Prostate gland (tissue), 2 donors: ENCODE measurements around the gene ZNF358.

ENCODE experiments used
- POLR2A ChIP-seq: fragments of 450-650 bp; IDR thresholded peaks from one replicate; pipeline ENCODE4 v1.6.1; 2016; ENCODE audit warnings: antibody characterized with exemption, mild to moderate bottlenecking
- POLR2AphosphoS5 ChIP-seq: sonication (generic); formaldehyde crosslinking; IDR thresholded peaks from one replicate; pipeline ENCODE4 v1.6.1; 2017; ENCODE audit warnings: antibody characterized with exemption
- TF ChIP-seq, protein P1 (sequence below), 4 experiments: fragments of 200-600 bp in 2 of 4; fragments of 450-650 bp in 2 of 4; sonication (generic) in 2 of 4; IDR thresholded peaks; 1 replicate in 3 of 4; 2 replicates in 1 of 4; pipeline ENCODE4 v1.5.1; 2016 to 2019; ENCODE audit warnings: antibody characterized with exemption in 4 of 4, mild to moderate bottlenecking in 2 of 4, moderate library complexity in 2 of 4

GRCh38 chr19:7515110-7515644 lies 726 bp upstream of the ZNF358 start:
- TF ChIP-seq POLR2AphosphoS5 (peak; percentile 50), POLR2A (no peak)
- TF ChIP-seq, protein P1, sequence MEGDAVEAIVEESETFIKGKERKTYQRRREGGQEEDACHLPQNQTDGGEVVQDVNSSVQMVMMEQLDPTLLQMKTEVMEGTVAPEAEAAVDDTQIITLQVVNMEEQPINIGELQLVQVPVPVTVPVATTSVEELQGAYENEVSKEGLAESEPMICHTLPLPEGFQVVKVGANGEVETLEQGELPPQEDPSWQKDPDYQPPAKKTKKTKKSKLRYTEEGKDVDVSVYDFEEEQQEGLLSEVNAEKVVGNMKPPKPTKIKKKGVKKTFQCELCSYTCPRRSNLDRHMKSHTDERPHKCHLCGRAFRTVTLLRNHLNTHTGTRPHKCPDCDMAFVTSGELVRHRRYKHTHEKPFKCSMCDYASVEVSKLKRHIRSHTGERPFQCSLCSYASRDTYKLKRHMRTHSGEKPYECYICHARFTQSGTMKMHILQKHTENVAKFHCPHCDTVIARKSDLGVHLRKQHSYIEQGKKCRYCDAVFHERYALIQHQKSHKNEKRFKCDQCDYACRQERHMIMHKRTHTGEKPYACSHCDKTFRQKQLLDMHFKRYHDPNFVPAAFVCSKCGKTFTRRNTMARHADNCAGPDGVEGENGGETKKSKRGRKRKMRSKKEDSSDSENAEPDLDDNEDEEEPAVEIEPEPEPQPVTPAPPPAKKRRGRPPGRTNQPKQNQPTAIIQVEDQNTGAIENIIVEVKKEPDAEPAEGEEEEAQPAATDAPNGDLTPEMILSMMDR (IDR thresholded peaks at IDR 0.05), result no peak
